ENCODE results near the gene CD28.

DNA sequence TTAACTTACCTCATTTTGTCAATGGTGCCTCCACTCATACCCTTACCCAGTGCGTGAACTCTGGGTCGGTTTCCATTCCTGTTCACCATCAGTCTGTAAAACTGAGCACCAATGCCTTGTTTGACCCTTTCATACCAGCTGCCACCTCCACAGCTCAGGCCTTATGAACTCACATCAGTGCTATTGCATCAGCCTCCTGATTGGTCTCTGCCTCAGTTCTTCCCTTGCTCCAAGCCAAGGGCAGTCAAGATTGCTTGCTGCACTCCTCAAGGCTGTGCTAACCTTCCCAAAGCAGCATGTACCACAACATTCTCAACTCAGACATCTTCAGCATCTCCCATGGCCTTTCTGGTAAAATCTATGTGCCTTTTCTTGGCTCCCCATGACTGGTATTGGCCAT is 9.3 kb downstream of the CD28 start:
- no peak for TF ChIP-seq EZH2 (IDR thresholded peaks at IDR 0.05; ENCODE audit: borderline replicate concordance, low read length)
- TF ChIP-seq, protein P1, sequence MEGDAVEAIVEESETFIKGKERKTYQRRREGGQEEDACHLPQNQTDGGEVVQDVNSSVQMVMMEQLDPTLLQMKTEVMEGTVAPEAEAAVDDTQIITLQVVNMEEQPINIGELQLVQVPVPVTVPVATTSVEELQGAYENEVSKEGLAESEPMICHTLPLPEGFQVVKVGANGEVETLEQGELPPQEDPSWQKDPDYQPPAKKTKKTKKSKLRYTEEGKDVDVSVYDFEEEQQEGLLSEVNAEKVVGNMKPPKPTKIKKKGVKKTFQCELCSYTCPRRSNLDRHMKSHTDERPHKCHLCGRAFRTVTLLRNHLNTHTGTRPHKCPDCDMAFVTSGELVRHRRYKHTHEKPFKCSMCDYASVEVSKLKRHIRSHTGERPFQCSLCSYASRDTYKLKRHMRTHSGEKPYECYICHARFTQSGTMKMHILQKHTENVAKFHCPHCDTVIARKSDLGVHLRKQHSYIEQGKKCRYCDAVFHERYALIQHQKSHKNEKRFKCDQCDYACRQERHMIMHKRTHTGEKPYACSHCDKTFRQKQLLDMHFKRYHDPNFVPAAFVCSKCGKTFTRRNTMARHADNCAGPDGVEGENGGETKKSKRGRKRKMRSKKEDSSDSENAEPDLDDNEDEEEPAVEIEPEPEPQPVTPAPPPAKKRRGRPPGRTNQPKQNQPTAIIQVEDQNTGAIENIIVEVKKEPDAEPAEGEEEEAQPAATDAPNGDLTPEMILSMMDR (IDR thresholded peaks at IDR 0.05; ENCODE audit: low read length): no peak
